Measurements from ENCODE around the gene GPD1.
A peak's percentile ranks its signal among the peaks of the same experiment; 100 is the strongest.

The GPD1 gene

DNA sequence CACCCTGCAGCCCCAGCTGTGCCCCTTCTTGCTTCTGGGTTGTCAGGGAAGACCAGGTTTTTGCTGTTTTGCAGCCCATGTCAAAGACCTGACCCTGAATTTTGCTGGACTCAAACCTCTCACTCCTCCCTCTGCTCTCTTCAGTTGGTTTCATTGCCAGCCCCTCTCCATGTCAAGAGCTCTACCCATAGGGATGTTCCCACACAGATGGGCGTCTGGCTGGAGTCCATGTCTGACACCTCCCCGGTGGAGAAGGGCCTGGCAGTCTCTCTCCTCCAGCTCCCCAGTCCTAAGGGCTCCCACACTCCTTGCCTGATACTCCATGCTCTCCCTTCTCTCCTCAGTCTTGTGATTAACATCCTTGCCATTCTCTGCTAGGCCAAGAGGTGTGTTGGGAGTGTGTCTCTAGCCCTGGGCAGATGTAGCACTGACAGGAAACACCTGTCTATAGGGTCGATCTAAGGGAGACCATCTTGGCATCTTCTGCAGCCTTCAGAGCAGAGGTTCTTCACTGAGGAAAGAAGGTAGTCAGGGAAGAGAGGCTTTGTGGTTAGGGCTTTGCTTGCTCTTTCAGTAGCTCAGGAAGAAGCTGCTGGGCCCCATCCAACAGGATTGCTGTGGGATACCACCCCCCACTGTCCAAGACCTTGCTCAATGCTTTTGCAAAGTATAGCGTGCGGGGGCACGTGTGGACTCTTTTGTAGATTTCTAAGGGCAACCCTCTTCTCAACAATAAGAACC is 41.7 kb upstream of the GPD1 start:
- Histone ChIP-seq H3K79me2 (ENCODE audit: insufficient read depth, low read length) (no peaks in the 10 kb centered on the region), H3K4me2 (ENCODE audit: low read depth, low read length, poor library complexity, severe bottlenecking) (peak overlapping the region; percentile 44), H2AFZ (ENCODE audit: low read length) (no peak overlapping the region), H3K27me3 (ENCODE audit: insufficient read depth, low read length, poor library complexity, severe bottlenecking) (no peaks in the 10 kb centered on the region), H3K4me1 (ENCODE audit: insufficient read depth, low read length, poor library complexity, severe bottlenecking) (peaks cover 75% of the 10 kb centered on the region), H3K9me3 (ENCODE audit: insufficient read depth, low read depth, low read length) (no peaks in the 10 kb centered on the region), H3K36me3 (ENCODE audit: insufficient read depth, low read length) (no peaks in the 10 kb centered on the region), H3K9ac (ENCODE audit: low read depth, low read length, poor library complexity, severe bottlenecking) (peak overlapping the region; percentile 27), H3K9me2 (replicated peaks; ENCODE audit: low read depth, low read length) (no peaks in the 10 kb centered on the region), H3K4me3 (ENCODE audit: low read length, poor library complexity, severe bottlenecking) (peak overlapping the region; percentile 21), H3F3A (ENCODE audit: low read depth) (no peaks in the 10 kb centered on the region), H4K20me1 (ENCODE audit: insufficient read depth, low read length, poor library complexity, severe bottlenecking) (no peaks in the 10 kb centered on the region)
- no peak for TF ChIP-seq EZH2phosphoT487 (IDR thresholded peaks at IDR 0.05; ENCODE audit: borderline replicate concordance)
- TF ChIP-seq, protein P1, sequence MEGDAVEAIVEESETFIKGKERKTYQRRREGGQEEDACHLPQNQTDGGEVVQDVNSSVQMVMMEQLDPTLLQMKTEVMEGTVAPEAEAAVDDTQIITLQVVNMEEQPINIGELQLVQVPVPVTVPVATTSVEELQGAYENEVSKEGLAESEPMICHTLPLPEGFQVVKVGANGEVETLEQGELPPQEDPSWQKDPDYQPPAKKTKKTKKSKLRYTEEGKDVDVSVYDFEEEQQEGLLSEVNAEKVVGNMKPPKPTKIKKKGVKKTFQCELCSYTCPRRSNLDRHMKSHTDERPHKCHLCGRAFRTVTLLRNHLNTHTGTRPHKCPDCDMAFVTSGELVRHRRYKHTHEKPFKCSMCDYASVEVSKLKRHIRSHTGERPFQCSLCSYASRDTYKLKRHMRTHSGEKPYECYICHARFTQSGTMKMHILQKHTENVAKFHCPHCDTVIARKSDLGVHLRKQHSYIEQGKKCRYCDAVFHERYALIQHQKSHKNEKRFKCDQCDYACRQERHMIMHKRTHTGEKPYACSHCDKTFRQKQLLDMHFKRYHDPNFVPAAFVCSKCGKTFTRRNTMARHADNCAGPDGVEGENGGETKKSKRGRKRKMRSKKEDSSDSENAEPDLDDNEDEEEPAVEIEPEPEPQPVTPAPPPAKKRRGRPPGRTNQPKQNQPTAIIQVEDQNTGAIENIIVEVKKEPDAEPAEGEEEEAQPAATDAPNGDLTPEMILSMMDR (conservative IDR thresholded peaks at IDR 0.05; ENCODE audit: low read length) = no peak

DNA sequence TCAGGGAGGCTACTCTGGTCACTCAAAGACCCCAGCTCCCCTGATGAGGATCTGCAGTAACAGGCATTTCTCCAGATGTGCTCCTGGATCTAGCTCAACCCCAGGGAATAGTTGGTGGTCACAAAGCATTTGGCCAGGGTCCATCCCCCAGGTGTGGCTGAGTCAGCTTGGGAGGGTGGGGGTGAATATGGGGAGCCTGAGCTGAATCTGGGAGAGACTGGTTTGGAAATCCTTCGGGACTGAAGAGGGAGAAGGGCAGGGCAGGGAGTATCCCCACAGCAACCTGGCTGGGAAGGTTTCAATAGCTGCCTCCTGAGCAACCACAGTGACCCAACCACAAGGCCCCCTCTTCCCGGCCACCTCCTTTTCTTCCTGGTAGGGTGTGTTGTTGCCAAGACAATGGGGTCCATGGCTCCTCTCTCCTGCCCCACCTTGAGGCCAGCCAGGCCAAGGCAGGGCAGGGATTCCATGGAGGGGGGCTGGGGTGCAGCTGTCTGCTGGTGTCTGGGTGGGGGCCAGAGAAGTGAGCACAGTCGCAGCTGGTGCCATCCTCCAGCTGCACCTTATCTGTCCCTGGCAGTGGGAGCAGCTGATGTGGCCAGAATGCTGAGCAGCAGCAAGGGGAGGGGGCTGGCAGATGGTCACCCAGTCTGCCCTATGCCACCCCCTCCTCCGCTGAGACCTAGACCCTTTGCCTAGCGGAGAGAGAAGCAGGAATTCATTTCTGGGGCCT is 40.9 kb upstream of the GPD1 start:
- no peaks in the 10 kb centered on the region for H3K9me3 ChIP-seq (ENCODE audit: insufficient read depth, low read depth, low read length)
- no peaks in the 10 kb centered on the region for H3K27me3 ChIP-seq (ENCODE audit: insufficient read depth, low read length, poor library complexity, severe bottlenecking)
- H3K4me3 ChIP-seq (ENCODE audit: low read length, poor library complexity, severe bottlenecking) = peak overlapping the region; percentile 21
- peak overlapping the region; percentile 27 for H3K9ac ChIP-seq (ENCODE audit: low read depth, low read length, poor library complexity, severe bottlenecking)
- H3K4me2 ChIP-seq (ENCODE audit: low read depth, low read length, poor library complexity, severe bottlenecking) = peak overlapping the region; percentile 44
- H3K79me2 ChIP-seq (ENCODE audit: insufficient read depth, low read length) = no peaks in the 10 kb centered on the region
- H3F3A ChIP-seq (ENCODE audit: low read depth) = no peaks in the 10 kb centered on the region
- no peak for TF ChIP-seq EZH2phosphoT487 (IDR thresholded peaks at IDR 0.05; ENCODE audit: borderline replicate concordance)
- TF ChIP-seq, protein P1 (conservative IDR thresholded peaks at IDR 0.05; ENCODE audit: low read length) = no peak; the same call in 1 of the 2 replicates
- H3K9me2 ChIP-seq (replicated peaks; ENCODE audit: low read depth, low read length) = no peaks in the 10 kb centered on the region
- H3K4me1 ChIP-seq (ENCODE audit: insufficient read depth, low read length, poor library complexity, severe bottlenecking) = peaks cover 73% of the 10 kb centered on the region
- H3K36me3 ChIP-seq (ENCODE audit: insufficient read depth, low read length) = no peaks in the 10 kb centered on the region
- no peaks in the 10 kb centered on the region for H4K20me1 ChIP-seq (ENCODE audit: insufficient read depth, low read length, poor library complexity, severe bottlenecking)
- no peak overlapping the region for H2AFZ ChIP-seq (ENCODE audit: low read length)

DNA sequence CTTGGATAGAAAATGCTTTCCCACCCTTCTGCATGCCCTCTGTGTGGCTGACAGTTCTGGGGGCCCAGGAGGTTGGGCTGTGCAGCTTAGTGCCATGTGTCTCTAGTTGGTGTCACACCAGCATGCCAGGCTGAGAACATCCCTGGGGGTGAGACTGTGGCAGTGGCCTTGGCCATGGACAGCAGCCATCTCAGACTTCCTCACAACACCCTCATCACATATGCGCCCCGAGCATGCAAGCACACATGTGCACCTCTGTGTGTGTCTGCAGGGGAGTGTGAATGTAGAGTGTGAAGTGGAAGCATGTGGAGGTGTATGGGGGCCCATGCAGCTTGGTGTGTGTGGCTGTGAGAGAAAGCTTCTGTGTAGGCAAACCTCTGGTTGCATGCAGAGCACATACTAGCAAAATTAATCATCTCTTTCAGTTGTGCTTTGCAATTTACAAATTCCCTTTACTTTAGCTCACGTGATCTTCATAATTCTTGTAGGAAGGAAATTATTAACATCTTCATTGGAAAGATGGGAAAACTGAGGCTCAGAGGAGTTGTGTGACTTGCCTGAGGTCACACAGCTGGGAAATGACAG is 38.0 kb upstream of the GPD1 start:
- Histone ChIP-seq H3K9me2 (replicated peaks; ENCODE audit: low read depth, low read length) (no peaks in the 10 kb centered on the region), H4K20me1 (ENCODE audit: insufficient read depth, low read length, poor library complexity, severe bottlenecking) (no peaks in the 10 kb centered on the region), H2AFZ (ENCODE audit: low read length) (peak overlapping the region; percentile 21; the same call in 1 of the 2 replicates), H3K9ac (ENCODE audit: low read depth, low read length, poor library complexity, severe bottlenecking) (peak overlapping the region; percentile 20), H3F3A (ENCODE audit: low read depth) (no peaks in the 10 kb centered on the region), H3K4me1 (ENCODE audit: insufficient read depth, low read length, poor library complexity, severe bottlenecking) (peaks cover 47% of the 10 kb centered on the region), H3K36me3 (ENCODE audit: insufficient read depth, low read length) (no peaks in the 10 kb centered on the region), H3K4me3 (ENCODE audit: low read length, poor library complexity, severe bottlenecking) (no peak overlapping the region), H3K27me3 (ENCODE audit: insufficient read depth, low read length, poor library complexity, severe bottlenecking) (no peaks in the 10 kb centered on the region), H3K9me3 (ENCODE audit: insufficient read depth, low read depth, low read length) (no peaks in the 10 kb centered on the region), H3K79me2 (ENCODE audit: insufficient read depth, low read length) (no peaks in the 10 kb centered on the region), H3K4me2 (ENCODE audit: low read depth, low read length, poor library complexity, severe bottlenecking) (peak overlapping the region; percentile 19)
- no peak for TF ChIP-seq EZH2phosphoT487 (IDR thresholded peaks at IDR 0.05; ENCODE audit: borderline replicate concordance)
- TF ChIP-seq, protein P1 (conservative IDR thresholded peaks at IDR 0.05; ENCODE audit: low read length) = no peak

Measured in Loucy (cell line).